Osteoblast (primary cell): ENCODE measurements around the gene BMP5. TPM values are rescaled to one million over a fixed set of nuclear protein-coding genes. Genes with fewer than 3 reads are reported as not detected.

ENCODE experiments used
- DNase-seq: peaks from one replicate; pipeline ENCODE4 v3.0.0; 2011; ENCODE audit warnings: low spot score, mixed read lengths; ENCODE audit not compliant: insufficient read length; ENCODE audit errors: missing footprints
- H2AFZ ChIP-seq: 2 replicates; pipeline ENCODE4 v1.6.0; 2011; ENCODE audit warnings: mild to moderate bottlenecking, low read length
- H3K27ac ChIP-seq: 2 replicates; pipeline ENCODE4 v1.5.1; 2011; ENCODE audit warnings: mild to moderate bottlenecking, low read depth, low read length, moderate library complexity
- H3K27me3 ChIP-seq: 2 replicates; pipeline ENCODE4 v1.6.0; 2012; ENCODE audit warnings: mild to moderate bottlenecking, control low read depth, inconsistent platforms, low read length, moderate library complexity; ENCODE audit not compliant: insufficient read depth
- H3K36me3 ChIP-seq: 2 replicates; pipeline ENCODE4 v1.5.1; 2011; ENCODE audit warnings: mild to moderate bottlenecking, low read length, control low read depth, moderate library complexity; ENCODE audit not compliant: insufficient read depth
- H3K4me1 ChIP-seq: 2 replicates; pipeline ENCODE4 v1.5.1; 2011; ENCODE audit warnings: mild to moderate bottlenecking, low read length, control low read depth, moderate library complexity; ENCODE audit not compliant: insufficient read depth
- H3K4me2 ChIP-seq: 2 replicates; pipeline ENCODE4 v1.6.0; 2011; ENCODE audit warnings: mild to moderate bottlenecking, low read length; ENCODE audit not compliant: insufficient read depth
- H3K4me3 ChIP-seq: fragments of 200-600 bp; sonication (generic); 3 replicates; pipeline ENCODE4 v1.5.1; 2012; ENCODE audit warnings: mild to moderate bottlenecking, low read length, inconsistent platforms; ENCODE audit not compliant: insufficient read depth
- H3K79me2 ChIP-seq: 2 replicates; pipeline ENCODE4 v1.6.0; 2012; ENCODE audit warnings: mild to moderate bottlenecking, low read length, control low read depth, inconsistent platforms; ENCODE audit not compliant: insufficient read depth
- H3K9me3 ChIP-seq: 2 replicates; pipeline ENCODE4 v1.5.1; 2011; ENCODE audit warnings: low read depth, low read length, control low read depth
- H4K20me1 ChIP-seq: 2 replicates; pipeline ENCODE4 v1.6.0; 2012; ENCODE audit warnings: mild to moderate bottlenecking, low read length, control low read depth; ENCODE audit not compliant: insufficient read depth
- total RNA-seq: library from RNA; depleted of rRNA; stranded (reverse); fragments of >200 nt; gene quantifications from 2 replicates; pipeline ENCODE4 v1.2.3, GENCODE V29; 2012
- TF ChIP-seq, protein P1 (sequence below): IDR thresholded peaks from 2 replicates; pipeline ENCODE4 v1.5.1; 2011; ENCODE audit warnings: mild to moderate bottlenecking, low read depth, low read length, moderate library complexity; ENCODE audit errors: extremely low read depth

Gene BMP5
- total RNA-seq, 1 donor: 0.36 TPM

DNA sequence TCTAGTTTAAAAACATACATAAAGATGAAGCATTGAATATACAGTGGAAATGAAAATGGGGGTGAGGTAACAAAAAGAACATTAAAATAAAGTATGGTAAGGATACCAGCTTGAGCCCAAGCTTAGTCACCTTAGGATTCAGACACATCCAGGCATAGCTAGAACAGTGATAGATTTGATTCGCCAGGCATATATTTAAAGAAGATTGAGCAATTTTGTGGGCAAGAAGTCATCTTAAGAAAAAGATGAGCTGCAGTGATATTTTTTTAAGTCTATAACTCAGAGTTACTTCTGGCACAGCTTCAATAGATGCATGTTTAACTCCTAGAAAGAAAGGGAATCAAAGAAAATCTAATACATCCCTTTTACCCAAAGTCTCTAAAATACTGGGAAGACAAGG lies 97.9 kb downstream of the BMP5 start:
- H3K36me3 ChIP-seq: no peaks in the 10 kb centered on the region
- DNase-seq: no peak
- no peaks in the 10 kb centered on the region for H4K20me1 ChIP-seq
- peaks cover 4% of the 10 kb centered on the region for H3K4me1 ChIP-seq
- no peak overlapping the region for H3K4me2 ChIP-seq
- H3K27ac ChIP-seq: no peak overlapping the region
- H2AFZ ChIP-seq: no peak overlapping the region
- H3K4me3 ChIP-seq: no peak overlapping the region
- no peaks in the 10 kb centered on the region for H3K79me2 ChIP-seq
- no peaks in the 10 kb centered on the region for H3K27me3 ChIP-seq
- TF ChIP-seq, protein P1, sequence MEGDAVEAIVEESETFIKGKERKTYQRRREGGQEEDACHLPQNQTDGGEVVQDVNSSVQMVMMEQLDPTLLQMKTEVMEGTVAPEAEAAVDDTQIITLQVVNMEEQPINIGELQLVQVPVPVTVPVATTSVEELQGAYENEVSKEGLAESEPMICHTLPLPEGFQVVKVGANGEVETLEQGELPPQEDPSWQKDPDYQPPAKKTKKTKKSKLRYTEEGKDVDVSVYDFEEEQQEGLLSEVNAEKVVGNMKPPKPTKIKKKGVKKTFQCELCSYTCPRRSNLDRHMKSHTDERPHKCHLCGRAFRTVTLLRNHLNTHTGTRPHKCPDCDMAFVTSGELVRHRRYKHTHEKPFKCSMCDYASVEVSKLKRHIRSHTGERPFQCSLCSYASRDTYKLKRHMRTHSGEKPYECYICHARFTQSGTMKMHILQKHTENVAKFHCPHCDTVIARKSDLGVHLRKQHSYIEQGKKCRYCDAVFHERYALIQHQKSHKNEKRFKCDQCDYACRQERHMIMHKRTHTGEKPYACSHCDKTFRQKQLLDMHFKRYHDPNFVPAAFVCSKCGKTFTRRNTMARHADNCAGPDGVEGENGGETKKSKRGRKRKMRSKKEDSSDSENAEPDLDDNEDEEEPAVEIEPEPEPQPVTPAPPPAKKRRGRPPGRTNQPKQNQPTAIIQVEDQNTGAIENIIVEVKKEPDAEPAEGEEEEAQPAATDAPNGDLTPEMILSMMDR: no peak
- H3K9me3 ChIP-seq: no peaks in the 10 kb centered on the region

DNA sequence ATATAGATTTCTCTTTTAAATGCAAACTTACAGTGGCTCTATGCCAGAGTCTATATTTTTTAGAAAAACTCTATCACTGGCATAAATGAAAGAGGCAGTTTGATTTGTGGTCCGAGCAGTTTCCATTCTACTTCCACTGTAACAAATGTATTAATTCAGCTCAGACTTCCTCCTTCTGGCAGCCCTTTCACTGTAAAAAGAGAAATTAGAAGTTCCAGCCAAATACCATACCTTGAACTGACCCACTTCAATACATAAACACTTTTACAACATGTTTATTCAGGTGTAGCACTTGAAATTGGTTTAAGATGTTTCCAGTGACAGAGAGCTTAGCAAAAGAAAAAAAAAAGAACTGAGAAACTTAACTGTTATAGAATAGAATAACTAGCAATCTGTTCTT lies 99.3 kb downstream of the BMP5 start:
- no peak for DNase-seq
- Histone ChIP-seq H4K20me1 (no peaks in the 10 kb centered on the region), H3K27me3 (no peaks in the 10 kb centered on the region), H3K79me2 (no peaks in the 10 kb centered on the region), H3K36me3 (no peaks in the 10 kb centered on the region), H3K4me2 (no peak overlapping the region), H3K27ac (no peak overlapping the region), H3K4me3 (no peak overlapping the region), H3K4me1 (peaks cover 4% of the 10 kb centered on the region), H2AFZ (no peak overlapping the region), H3K9me3 (no peaks in the 10 kb centered on the region)
- TF ChIP-seq, protein P1: no peak

DNA sequence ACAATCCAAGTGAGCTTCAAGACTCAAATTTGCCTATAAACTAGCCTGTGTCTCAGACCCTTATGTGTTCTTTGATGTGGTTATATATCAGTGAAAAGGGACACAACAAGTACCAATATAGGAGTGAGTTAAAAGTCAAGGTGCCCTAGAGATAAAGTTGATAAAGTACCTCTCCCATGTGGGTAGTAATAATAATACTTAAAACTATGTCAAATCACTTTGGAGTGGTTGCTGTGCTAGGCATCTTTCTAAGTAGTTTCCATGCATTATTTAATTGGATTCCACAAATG lies 100.4 kb downstream of the BMP5 start:
- TF ChIP-seq, protein P1: no peak
- Histone ChIP-seq H3K4me1 (peaks cover 4% of the 10 kb centered on the region), H4K20me1 (no peaks in the 10 kb centered on the region), H3K79me2 (no peaks in the 10 kb centered on the region), H3K9me3 (no peaks in the 10 kb centered on the region), H3K4me2 (no peak overlapping the region), H3K4me3 (no peak overlapping the region), H2AFZ (no peak overlapping the region), H3K27ac (no peak overlapping the region), H3K36me3 (no peaks in the 10 kb centered on the region), H3K27me3 (no peaks in the 10 kb centered on the region)
- no peak for DNase-seq

DNA sequence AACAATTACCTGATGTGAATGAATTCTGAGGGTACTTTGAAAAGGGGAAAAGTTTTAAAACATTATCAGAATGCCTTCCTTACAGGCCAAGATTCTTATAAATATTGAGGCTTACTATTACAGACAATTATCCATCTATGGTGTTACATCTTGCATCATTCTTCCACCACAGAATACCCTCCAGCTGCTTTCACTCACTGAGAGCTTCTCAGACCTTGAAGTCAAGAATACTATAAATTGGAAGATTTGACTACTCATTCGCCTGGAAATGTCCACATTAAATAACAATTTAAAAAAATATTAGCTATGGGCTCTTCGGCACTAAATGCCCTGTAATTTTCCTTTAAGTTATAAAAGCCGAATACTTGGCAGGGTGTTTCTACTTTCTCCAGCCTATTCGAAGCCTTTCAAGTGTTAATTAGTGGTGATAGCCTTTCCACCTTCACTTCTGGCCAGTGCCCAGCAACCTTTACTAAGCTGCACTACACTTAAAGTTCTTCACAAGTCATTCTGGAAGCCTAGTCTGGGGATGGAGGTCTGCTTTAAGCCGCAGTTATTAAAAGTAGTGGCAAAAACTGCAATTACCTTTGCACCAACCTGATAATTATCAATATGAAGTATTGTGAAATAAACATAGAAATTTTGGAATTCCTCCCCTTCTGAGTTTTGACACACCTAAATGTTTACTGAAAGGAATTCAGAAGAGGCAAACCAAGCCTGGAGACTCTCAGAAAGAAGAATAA lies 100.9 kb downstream of the BMP5 start:
- Histone ChIP-seq H3K79me2 (no peaks in the 10 kb centered on the region), H3K36me3 (no peaks in the 10 kb centered on the region), H3K27me3 (no peaks in the 10 kb centered on the region), H2AFZ (no peak overlapping the region), H3K4me1 (peaks cover 4% of the 10 kb centered on the region), H3K4me3 (no peak overlapping the region), H4K20me1 (no peaks in the 10 kb centered on the region), H3K4me2 (no peak overlapping the region), H3K27ac (no peak overlapping the region), H3K9me3 (no peaks in the 10 kb centered on the region)
- no peak for DNase-seq
- TF ChIP-seq, protein P1: no peak
